Aorta (tissue), 5 donors: ENCODE results near the gene NMNAT2. TPM values are rescaled to one million over a fixed set of nuclear protein-coding genes. Genes with fewer than 3 reads are reported as not detected.

Experiments used
- ATAC-seq: fragments of 200-7000 bp; cut with Tn5 transposase; one replicate; pipeline ENCODE4 v1.9.1; 2022; ENCODE audit warnings: moderate library complexity; ENCODE audit not compliant: low FRiP score
- DNase-seq, 2 donors: peaks; one replicate each; pipeline ENCODE4 v3.0.0-alpha.2; 2020
- H3K27ac ChIP-seq, 2 donors: one replicate each; pipeline ENCODE4 v1.5.1; 2013; ENCODE audit warnings: low read length in 2 of 2, mild to moderate bottlenecking in 2 of 2, moderate library complexity in 2 of 2, control low read depth in 1 of 2, inconsistent platforms in 1 of 2, low read depth in 1 of 2
- H3K27me3 ChIP-seq, 2 donors: one replicate each; pipeline ENCODE4 v1.6.1; 2013; ENCODE audit warnings: control low read depth in 1 of 2, low read length in 1 of 2, mild to moderate bottlenecking in 1 of 2, moderate library complexity in 1 of 2; ENCODE audit not compliant: insufficient read depth in 2 of 2, control insufficient read depth in 1 of 2
- H3K36me3 ChIP-seq, 2 donors: one replicate each; pipeline ENCODE4 v1.6.1; 2013; ENCODE audit warnings: control low read depth in 1 of 2, low read length in 1 of 2, mild to moderate bottlenecking in 1 of 2; ENCODE audit not compliant: insufficient read depth in 2 of 2, control insufficient read depth in 1 of 2
- H3K4me1 ChIP-seq, 2 donors: one replicate each; pipeline ENCODE4 v1.6.1; 2013; ENCODE audit warnings: low read length in 2 of 2, control low read depth in 1 of 2, mild to moderate bottlenecking in 1 of 2, moderate library complexity in 1 of 2; ENCODE audit not compliant: insufficient read depth in 2 of 2, control insufficient read depth in 1 of 2
- H3K4me3 ChIP-seq, 2 donors: one replicate each; pipeline ENCODE4 v1.5.1; 2013; ENCODE audit warnings: low read length in 2 of 2, control low read depth in 1 of 2, mild to moderate bottlenecking in 1 of 2
- H3K9me3 ChIP-seq: one replicate; pipeline ENCODE4 v1.6.1; 2013; ENCODE audit warnings: mild to moderate bottlenecking, low read length; ENCODE audit not compliant: control insufficient read depth
- WGBS, 2 donors: extraction: QIAGEN DNeasy Blood & Tissue Kit; methylation state at CpG; one replicate each; pipeline ENCODE4 v1.1.7; 2013; 5-methylcytosine and 5-hydroxymethylcytosine counted together
- intact Hi-C, 2 donors: fragments of 100-400 bp; cut with DNase I; formaldehyde crosslinking; loops; one replicate each; pipeline versions ENCODE4 v1.14.2 to v1.15.0; 2022
- polyA plus RNA-seq, 2 donors: library from polyadenylated mRNA; stranded (reverse); fragments of 200-250 nt; gene quantifications; one replicate each; pipeline ENCODE4 v1.2.3, GENCODE V29; 2013
- total RNA-seq, 2 donors: library from RNA; stranded (reverse); fragmentation: NEBNext Ultra II Directional; extraction: Animal tissue kit (Norgen Biotek cat#: 25700); gene quantifications; one replicate each; pipeline ENCODE4 v1.2.1, GENCODE V29; 2021
- donor health status: healthy with polysubstance abuse.
- donor health status: Bipolar disorder and iron deficiency.
- donor health status: DM: no; HTN: no; CAD: no.
- donor health status: DM: no; HTN: no; CAD: no.
- donor health status: DM: yes; HTN: yes; CAD: no.

Gene NMNAT2
- total and polyA plus RNA-seq, 4 donors = 0.25 to 2.8 (median 1.3) TPM; not detected in 1

DNA sequence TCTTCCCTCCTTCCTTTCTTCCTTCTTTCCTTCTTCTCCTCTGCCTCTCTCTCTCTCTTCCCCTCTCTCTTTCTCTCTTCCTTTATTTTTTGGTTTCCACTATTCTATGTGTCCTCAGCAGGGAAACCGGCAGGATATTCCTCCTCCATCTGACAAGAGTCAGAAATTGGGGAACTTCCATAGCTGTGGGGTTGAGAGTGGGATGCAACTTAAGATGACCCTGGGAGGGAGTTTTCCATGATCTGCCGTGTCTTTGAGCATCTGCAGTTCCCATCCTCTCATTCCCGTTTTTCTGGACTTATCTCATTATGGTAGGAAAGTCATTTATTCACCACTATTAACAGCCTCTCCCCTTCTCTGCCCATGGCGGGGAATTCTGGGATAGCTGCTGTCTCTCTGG is 98.6 kb downstream of the NMNAT2 start:
- H3K36me3 ChIP-seq = no peaks in the 10 kb centered on the region
- H3K4me1 ChIP-seq = no peaks in the 10 kb centered on the region
- no peaks in the 10 kb centered on the region for H3K9me3 ChIP-seq
- no peak overlapping the region for H3K27ac ChIP-seq
- WGBS, 2 donors = 92 to 94% methylated on average over 4 of the region's 4 CpGs
- no peak overlapping the region for H3K4me3 ChIP-seq
- no peaks in the 10 kb centered on the region for H3K27me3 ChIP-seq
- DNase-seq (no peak), ATAC-seq (no peak)
- intact Hi-C loops = loop anchor here in 1 of 2 donors (5.0 to 10.0 kb wide), 3 partner anchors 85 to 355 kb away; partner anchors contain the start of gene LAMC1

DNA sequence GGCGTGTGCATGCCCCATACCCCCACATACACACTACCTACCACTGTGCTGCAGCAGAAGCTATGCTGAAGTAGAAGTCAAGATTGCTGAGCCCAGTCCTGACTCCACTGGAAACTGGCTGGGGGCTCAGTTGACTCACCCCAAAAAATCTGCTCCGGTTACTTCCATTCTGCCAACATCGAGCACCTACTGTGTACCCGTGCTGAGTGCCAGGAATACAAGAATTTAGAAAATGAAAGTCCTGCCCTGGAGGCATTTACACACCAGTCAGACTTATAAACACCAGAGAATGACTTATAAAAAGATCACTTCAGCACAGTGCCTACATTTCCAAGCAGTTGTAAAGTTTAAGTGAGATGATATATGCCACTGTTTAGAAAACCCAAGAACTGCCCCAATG is 99.1 kb downstream of the NMNAT2 start:
- Histone ChIP-seq H3K27me3 (no peaks in the 10 kb centered on the region), H3K9me3 (no peaks in the 10 kb centered on the region), H3K36me3 (no peaks in the 10 kb centered on the region), H3K4me1 (no peaks in the 10 kb centered on the region), H3K27ac (no peak overlapping the region), H3K4me3 (no peak overlapping the region)
- intact Hi-C loops = loop anchor here in 1 of 2 donors (5.0 to 10.0 kb wide), 3 partner anchors 84 to 354 kb away; partner anchors contain the start of gene LAMC1
- ATAC-seq (no peak), DNase-seq (no peak)
- WGBS, 2 donors = 45 to 49% methylated on average over 4 of the region's 4 CpGs

DNA sequence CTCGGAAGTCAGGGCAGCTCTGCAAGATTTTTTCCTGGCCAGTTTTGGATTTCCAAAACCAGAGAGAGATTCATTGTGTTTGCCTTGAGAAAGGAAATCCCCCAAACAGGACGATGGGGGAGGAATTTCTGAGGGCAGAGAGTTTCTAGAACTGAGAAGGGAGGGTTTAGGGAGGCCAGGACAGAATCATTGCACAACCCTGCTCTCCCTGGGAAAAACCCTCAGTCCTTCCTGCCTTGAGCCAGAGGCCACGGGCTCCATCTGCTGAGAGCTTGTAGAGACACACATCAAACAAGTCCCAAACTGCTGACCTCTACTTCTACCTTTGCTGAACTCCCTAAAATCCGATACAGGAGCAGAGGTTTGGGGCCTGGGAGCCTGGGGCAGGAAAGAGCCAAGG is 99.7 kb downstream of the NMNAT2 start:
- H3K4me3 ChIP-seq = no peak overlapping the region
- H3K4me1 ChIP-seq = no peaks in the 10 kb centered on the region
- H3K9me3 ChIP-seq = no peaks in the 10 kb centered on the region
- 6 to 9% methylated on average over 4 of the region's 4 CpGs for WGBS, 2 donors
- ATAC-seq (peak; percentile 94), DNase-seq (peak; percentile 85 to 89)
- no peaks in the 10 kb centered on the region for H3K36me3 ChIP-seq
- H3K27ac ChIP-seq = peak overlapping the region; percentile 11 to 53
- no peaks in the 10 kb centered on the region for H3K27me3 ChIP-seq
- intact Hi-C loops = loop anchor here (1.0 to 10.0 kb wide), 4 partner anchors 37 to 354 kb away; partner anchors contain the start of gene LAMC1 (in 1 of the 2)

DNA sequence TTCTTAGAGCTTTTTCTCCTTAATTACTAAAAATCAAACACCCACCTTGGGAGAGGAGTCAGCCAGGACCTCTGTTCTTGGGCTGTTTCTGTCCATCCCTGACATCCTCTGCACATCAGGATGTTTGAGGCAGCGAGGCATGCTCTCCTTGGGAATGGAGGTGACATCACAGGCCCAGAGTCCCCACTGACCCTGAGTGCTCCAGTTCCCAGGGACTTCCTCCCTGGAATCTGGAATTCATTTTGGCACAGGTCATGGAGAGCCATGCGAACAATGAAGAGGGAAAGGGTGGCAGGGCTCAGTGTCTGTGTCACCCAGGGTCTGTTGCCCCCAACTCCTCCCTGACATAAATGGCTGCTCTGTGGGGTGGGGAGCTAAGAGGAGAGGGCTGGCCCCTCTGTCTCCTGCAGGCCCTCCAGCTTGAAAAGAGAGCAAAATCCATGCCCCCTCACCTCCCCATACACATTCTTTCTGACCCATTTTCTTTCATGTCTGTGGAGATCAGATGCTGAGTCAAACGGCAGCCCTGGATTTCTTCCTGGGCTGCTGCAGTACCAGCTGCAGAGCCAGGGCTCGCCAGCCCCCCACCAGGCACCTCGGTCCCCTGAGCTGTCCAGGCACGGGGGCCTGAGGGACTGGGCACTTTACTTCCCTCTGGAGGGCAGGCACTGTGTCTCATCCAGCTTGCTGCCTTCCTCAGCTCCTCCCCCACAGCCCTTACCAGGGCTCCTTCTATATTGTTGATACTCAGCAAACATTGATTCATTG is 102.0 kb downstream of the NMNAT2 start:
- WGBS, 2 donors = 30 to 40% methylated on average over 6 of the region's 6 CpGs
- Histone ChIP-seq H3K4me3 (no peak overlapping the region), H3K36me3 (no peaks in the 10 kb centered on the region), H3K9me3 (no peaks in the 10 kb centered on the region), H3K27me3 (no peaks in the 10 kb centered on the region), H3K27ac (no peak overlapping the region), H3K4me1 (no peaks in the 10 kb centered on the region)
- intact Hi-C loops = loop anchor here in 1 of 2 donors (5.0 to 10.0 kb wide), 3 partner anchors 81 to 351 kb away; partner anchors contain the start of gene LAMC1
- ATAC-seq (no peak), DNase-seq (no peak)

DNA sequence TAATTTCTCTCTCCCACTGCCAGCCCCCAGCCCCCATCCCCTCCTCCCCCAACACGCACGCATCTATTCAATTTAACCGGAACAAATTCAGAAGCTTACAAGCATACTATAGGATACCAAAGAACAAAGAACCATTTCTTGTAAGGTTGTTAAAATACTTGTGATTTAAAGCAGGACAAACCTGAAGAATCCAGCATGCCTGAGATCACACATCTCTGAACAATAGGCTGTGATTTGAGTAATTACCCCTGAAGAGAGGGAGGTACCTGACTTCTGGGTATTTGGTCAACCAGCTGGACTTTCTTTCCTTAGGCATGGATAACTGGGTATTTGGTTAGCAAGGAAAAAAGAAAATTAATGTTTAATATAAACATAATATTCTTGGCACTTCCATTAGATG is 105.1 kb downstream of the NMNAT2 start:
- Histone ChIP-seq H3K27ac (no peak overlapping the region), H3K4me3 (no peak overlapping the region), H3K9me3 (no peaks in the 10 kb centered on the region), H3K27me3 (no peaks in the 10 kb centered on the region), H3K4me1 (peaks cover 1 to 4% of the 10 kb centered on the region in 2 donors), H3K36me3 (no peaks in the 10 kb centered on the region)
- ATAC-seq (no peak), DNase-seq (no peak)
- intact Hi-C loops = loop anchor here in 1 of 2 donors (10.0 kb wide), 2 partner anchors 78 to 348 kb away; no protein-coding TSS in a partner anchor
- 95 to 96% methylated on average over 3 of the region's 3 CpGs for WGBS, 2 donors

DNA sequence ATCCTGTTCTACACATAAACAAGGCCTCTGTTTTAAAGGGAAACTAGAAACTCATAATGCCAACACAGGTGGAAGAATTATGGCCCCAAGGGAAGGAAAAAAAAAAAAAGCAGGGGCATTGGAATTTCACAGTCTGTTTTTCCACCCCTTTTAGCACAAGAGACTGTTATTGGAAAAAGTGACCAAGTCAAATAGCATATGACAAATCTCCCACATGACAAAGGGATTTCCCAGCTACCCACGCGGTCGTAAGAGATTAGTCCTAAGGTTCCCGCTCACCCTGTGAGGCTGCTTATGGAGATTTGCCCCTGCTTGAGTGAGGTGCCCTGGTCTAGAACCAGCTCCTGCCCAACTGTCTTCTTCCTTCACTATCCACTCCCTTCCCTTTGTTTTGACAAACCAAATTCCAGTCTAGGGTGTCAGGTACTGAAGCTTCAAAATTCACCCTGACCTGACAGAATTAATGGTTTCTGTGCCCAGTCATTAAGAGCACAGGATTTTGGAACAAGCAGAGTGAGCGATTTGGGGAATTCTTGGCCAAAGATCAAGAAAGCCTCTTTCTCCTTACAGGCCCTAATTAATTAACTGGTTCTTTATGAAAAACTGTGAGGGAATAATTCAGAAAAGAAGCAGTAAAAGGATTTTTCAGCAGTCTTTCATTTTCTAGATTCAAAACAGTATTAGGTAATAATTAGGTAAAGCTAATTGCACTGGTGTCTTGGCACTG is 107.3 kb downstream of the NMNAT2 start:
- H3K27me3 ChIP-seq = no peaks in the 10 kb centered on the region
- WGBS, 2 donors = 2 to 8% methylated on average over 5 of the region's 5 CpGs
- intact Hi-C loops = loop anchor here in 1 of 2 donors (10.0 kb wide), 2 partner anchors 76 to 346 kb away; no protein-coding TSS in a partner anchor
- ATAC-seq (peak; percentile 87), DNase-seq (peak; percentile 66 to 83)
- no peak overlapping the region for H3K4me3 ChIP-seq
- H3K36me3 ChIP-seq = no peaks in the 10 kb centered on the region
- H3K4me1 ChIP-seq = peaks cover 2 to 4% of the 10 kb centered on the region in 2 donors
- H3K27ac ChIP-seq = peak overlapping the region; percentile 99 to 100
- no peaks in the 10 kb centered on the region for H3K9me3 ChIP-seq

DNA sequence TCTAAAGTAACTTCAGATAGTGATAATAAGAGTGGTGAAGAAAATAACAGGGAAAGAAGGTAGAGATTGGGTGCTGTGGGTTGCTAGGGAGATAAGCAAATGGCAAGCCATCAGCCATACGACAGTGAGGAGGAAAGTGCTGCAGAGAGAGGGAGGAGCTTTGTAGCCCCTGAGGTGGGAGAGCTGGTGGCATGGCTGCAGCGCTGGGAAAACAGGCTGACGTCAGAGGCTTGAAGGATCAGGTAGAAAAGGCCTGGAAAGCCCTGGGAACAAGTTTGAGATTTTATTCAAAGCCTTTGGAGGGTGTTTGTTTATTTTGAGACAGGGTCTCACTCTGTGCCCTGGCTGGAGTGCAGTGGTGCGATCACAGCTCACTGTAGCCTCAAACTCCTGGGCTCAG is 109.5 kb downstream of the NMNAT2 start:
- Histone ChIP-seq H3K4me1 (peaks cover 4 to 7% of the 10 kb centered on the region in 2 donors), H3K36me3 (no peaks in the 10 kb centered on the region), H3K4me3 (no peak overlapping the region), H3K9me3 (no peaks in the 10 kb centered on the region), H3K27me3 (no peaks in the 10 kb centered on the region), H3K27ac (peak overlapping the region in 1 of 2 donors; percentile 42)
- intact Hi-C loops = no loop called here
- no peak for DNase-seq
- ATAC-seq = no peak
- WGBS, 2 donors = 81 to 85% methylated on average over 4 of the region's 4 CpGs

DNA sequence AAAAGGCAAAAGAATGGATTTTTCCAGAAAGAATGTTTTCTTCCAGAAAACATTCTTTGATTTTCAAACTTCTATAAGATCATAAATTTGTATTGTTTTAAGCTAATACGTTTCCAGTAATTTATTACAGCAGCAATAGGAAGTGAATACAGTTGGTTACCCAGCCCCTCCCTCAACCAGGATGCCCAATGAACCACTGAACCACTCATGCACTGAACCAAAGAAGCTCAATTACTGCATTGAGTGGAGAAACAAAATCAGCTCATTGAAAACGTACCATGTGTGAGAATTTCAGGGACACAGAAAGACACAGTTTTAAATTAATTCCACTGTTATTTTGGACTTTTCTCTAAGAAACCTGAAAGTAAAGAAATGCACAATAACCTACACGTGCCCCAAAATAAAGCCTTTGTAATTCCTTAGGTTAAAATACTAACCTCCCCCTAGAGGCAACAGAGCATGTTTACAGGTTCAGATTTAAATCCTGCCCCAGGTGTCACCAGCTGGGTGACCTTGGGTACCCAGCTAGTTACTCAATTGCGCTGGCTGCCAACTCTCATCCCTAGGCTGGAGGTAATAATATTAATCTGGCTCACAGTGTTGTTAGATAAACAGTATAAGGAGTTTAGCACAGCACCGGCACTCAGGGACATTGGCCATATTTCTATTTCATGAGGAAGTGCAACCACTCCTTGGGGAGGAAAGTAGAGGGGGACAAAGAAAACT is 111.7 kb downstream of the NMNAT2 start:
- 9 to 19% methylated on average over 5 of the region's 5 CpGs for WGBS, 2 donors
- Histone ChIP-seq H3K27me3 (no peaks in the 10 kb centered on the region), H3K4me3 (no peak overlapping the region), H3K9me3 (no peaks in the 10 kb centered on the region), H3K36me3 (no peaks in the 10 kb centered on the region), H3K4me1 (peaks cover 9 to 18% of the 10 kb centered on the region in 2 donors), H3K27ac (peak overlapping the region in 1 of 2 donors; percentile 70)
- ATAC-seq = no peak
- DNase-seq = no peak
- intact Hi-C loops = no loop called here
